WTC11 (cell line): Measurements from ENCODE around the gene USP44. TPM values are rescaled to one million over a fixed set of nuclear protein-coding genes. Genes with fewer than 3 reads are reported as not detected.

Experiments used
- ATAC-seq: fragments of 200-7000 bp; cut with Tn5 transposase; 2 replicates; pipeline ENCODE4 v1.10.0; 2021; ENCODE audit warnings: mild to moderate bottlenecking, moderate library complexity
- CTCF ChIA-PET: fragments of 300-600 bp; sonication (Branson Sonifier 250); formaldehyde crosslinking; loops from one replicate; lab custom pipeline; 2021; ENCODE audit warnings: antibody characterized with exemption; lab: Charles Lee
- POLR2A ChIA-PET: fragments of 350-600 bp; sonication (Branson Sonifier 250); formaldehyde crosslinking; loops from one replicate; lab custom pipeline; 2021; ENCODE audit warnings: antibody characterized with exemption; lab: Charles Lee
- DNase-seq: peaks from one replicate; pipeline ENCODE4 v3.0.0; 2021; ENCODE audit warnings: low spot score
- H3K27ac Mint-ChIP-seq: 2 replicates; pipeline ENCODE4 v1.8.0; 2021; ENCODE audit warnings: mixed read lengths
- H3K27me3 Mint-ChIP-seq: 2 replicates; pipeline ENCODE4 v1.8.0; 2021; ENCODE audit warnings: low read depth, mild to moderate bottlenecking, moderate library complexity, mixed read lengths
- H3K36me3 Mint-ChIP-seq: 2 replicates; pipeline ENCODE4 v1.8.0; 2021; ENCODE audit warnings: mixed read lengths
- H3K4me1 Mint-ChIP-seq: 2 replicates; pipeline ENCODE4 v1.8.0; 2022; ENCODE audit warnings: mixed read lengths
- H3K4me3 Mint-ChIP-seq: 2 replicates; pipeline ENCODE4 v1.8.0; 2021; ENCODE audit warnings: mild to moderate bottlenecking, moderate library complexity, mixed read lengths
- H3K9me3 Mint-ChIP-seq: 2 replicates; pipeline ENCODE4 v1.8.0; 2021; ENCODE audit warnings: mixed read lengths
- ELF4 ChIP-seq: sonication (generic); formaldehyde crosslinking; IDR thresholded peaks from 2 replicates; pipeline ENCODE4 v1.8.1; 2022; ENCODE audit warnings: low read depth, mild to moderate bottlenecking, moderate library complexity, missing genetic modification reagents
- EMX1 ChIP-seq: fragments of 250-450 bp; sonication (Bioruptor Pico); IDR thresholded peaks from 2 replicates; pipeline ENCODE4 v1.8.0; 2021; ENCODE audit warnings: mild to moderate bottlenecking
- ESRRA ChIP-seq: sonication (generic); formaldehyde crosslinking; IDR thresholded peaks from 2 replicates; pipeline ENCODE4 v1.8.1; 2022; ENCODE audit warnings: mild to moderate bottlenecking, missing genetic modification reagents, borderline replicate concordance
- GABPB1 ChIP-seq: sonication (generic); formaldehyde crosslinking; IDR thresholded peaks from 2 replicates; pipeline ENCODE4 v1.8.1; 2023; ENCODE audit warnings: mild to moderate bottlenecking, missing genetic modification reagents
- GTF2I ChIP-seq: fragments of 250-450 bp; sonication (Bioruptor Pico); conservative IDR thresholded peaks from 2 replicates; pipeline ENCODE4 v1.4.0; 2021; ENCODE audit warnings: mild to moderate bottlenecking
- IRF2 ChIP-seq: sonication (generic); formaldehyde crosslinking; IDR thresholded peaks from 2 replicates; pipeline ENCODE4 v1.8.0; 2022; ENCODE audit warnings: low read depth, missing genetic modification reagents, borderline replicate concordance
- NFE2L1 ChIP-seq: sonication (generic); formaldehyde crosslinking; IDR thresholded peaks from 2 replicates; pipeline ENCODE4 v1.8.1; 2023; ENCODE audit warnings: missing genetic modification reagents
- NFYB ChIP-seq: sonication (generic); formaldehyde crosslinking; conservative IDR thresholded peaks from 2 replicates; pipeline ENCODE4 v1.8.0; 2022; ENCODE audit warnings: low read depth, missing genetic modification reagents
- NR2C2 ChIP-seq: sonication (generic); formaldehyde crosslinking; IDR thresholded peaks from 2 replicates; pipeline ENCODE4 v1.8.0; 2022; ENCODE audit warnings: mild to moderate bottlenecking, missing genetic modification reagents
- RORB ChIP-seq: fragments of 250-450 bp; sonication (Bioruptor Pico); IDR thresholded peaks from 2 replicates; pipeline ENCODE4 v1.9.0; 2021; ENCODE audit warnings: mild to moderate bottlenecking
- SMAD3 ChIP-seq: sonication (generic); formaldehyde crosslinking; IDR thresholded peaks from 2 replicates; pipeline ENCODE4 v1.8.0; 2022; ENCODE audit warnings: missing genetic modification reagents, mild to moderate bottlenecking, borderline replicate concordance
- ZNF416 ChIP-seq: fragments of 250-450 bp; sonication (Bioruptor Pico); IDR thresholded peaks from 2 replicates; pipeline ENCODE4 v1.9.0; 2021; ENCODE audit warnings: mild to moderate bottlenecking, inconsistent platforms
- ZNF423 ChIP-seq: fragments of 250-450 bp; sonication (Bioruptor Pico); IDR thresholded peaks from 2 replicates; pipeline ENCODE4 v2.1.2; 2022; ENCODE audit warnings: mild to moderate bottlenecking, moderate library complexity
- ZNF671 ChIP-seq: fragments of 250-450 bp; sonication (Bioruptor Pico); IDR thresholded peaks from 2 replicates; pipeline ENCODE4 v1.8.0; 2021; ENCODE audit warnings: mild to moderate bottlenecking
- total RNA-seq: library from RNA; stranded (reverse); gene quantifications from 3 replicates; pipeline ENCODE4 v1.2.3, GENCODE V29; 2021
- TF ChIP-seq, protein P1 (sequence below): sonication (generic); formaldehyde crosslinking; conservative IDR thresholded peaks from 2 replicates; pipeline ENCODE4 v1.8.1; 2023; ENCODE audit warnings: mild to moderate bottlenecking, low read depth, missing genetic modification reagents, moderate library complexity
- TF ChIP-seq, protein P2 (sequence below): fragments of 250-450 bp; sonication (Bioruptor Pico); IDR thresholded peaks from 2 replicates; pipeline ENCODE4 v1.9.0; 2021; ENCODE audit warnings: mild to moderate bottlenecking, borderline replicate concordance
- TF ChIP-seq, protein P3 (sequence below): fragments of 250-450 bp; sonication (Bioruptor Pico); conservative IDR thresholded peaks from 2 replicates; pipeline ENCODE4 v1.9.0; 2021; ENCODE audit warnings: mild to moderate bottlenecking
- TF ChIP-seq, protein P4 (sequence below): sonication (generic); formaldehyde crosslinking; IDR thresholded peaks from 2 replicates; pipeline ENCODE4 v1.8.1; 2022; ENCODE audit warnings: low read depth, mild to moderate bottlenecking, moderate library complexity, missing genetic modification reagents, borderline replicate concordance
- TF ChIP-seq, protein P5 (sequence below): sonication (generic); formaldehyde crosslinking; IDR thresholded peaks from 2 replicates; pipeline ENCODE4 v1.8.1; 2022; ENCODE audit warnings: low read depth, missing genetic modification reagents, borderline replicate concordance
- TF ChIP-seq, protein P6 (sequence below): sonication (generic); formaldehyde crosslinking; IDR thresholded peaks from 2 replicates; pipeline ENCODE4 v1.8.0; 2023; ENCODE audit warnings: mild to moderate bottlenecking, missing genetic modification reagents

Gene USP44
- total RNA-seq, 1 experiment from 2014 or later, result 93.4 TPM

DNA sequence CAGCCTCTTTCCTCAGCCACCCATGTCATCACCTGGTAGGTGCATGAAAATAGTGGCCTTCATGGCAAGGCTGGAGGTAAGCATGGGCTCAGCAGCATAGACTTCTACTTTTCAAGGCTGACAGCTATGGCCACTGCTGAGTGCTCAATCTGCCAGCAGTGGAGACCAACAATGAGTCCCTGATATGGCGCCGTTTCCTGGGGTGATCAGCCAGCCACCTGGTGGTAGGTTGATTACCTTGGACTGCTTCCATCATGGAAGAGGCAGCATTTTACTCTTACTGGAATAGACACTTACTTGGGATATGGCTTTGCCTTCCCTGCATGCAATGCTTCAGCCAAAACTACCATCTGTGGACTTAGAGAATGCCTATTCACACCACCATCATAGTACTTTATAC lies 39.5 kb upstream of the USP44 start:
- no peaks in the 10 kb centered on the region for H3K27me3 Mint-ChIP-seq
- H3K36me3 Mint-ChIP-seq, result no peaks in the 10 kb centered on the region
- no peak for DNase-seq
- no peak overlapping the region for H3K4me3 Mint-ChIP-seq
- no peak; the same call in 1 of the 2 replicates for ATAC-seq
- peaks cover 19% of the 10 kb centered on the region for H3K4me1 Mint-ChIP-seq
- POLR2A ChIA-PET, result no interaction called here
- CTCF ChIA-PET, result no interaction called here
- H3K9me3 Mint-ChIP-seq, result no peaks in the 10 kb centered on the region
- H3K27ac Mint-ChIP-seq, result no peak overlapping the region
- TF ChIP-seq NFYB (CRISPR knock-in tag) (no peak), EMX1 (CRISPR knock-in tag) (no peak), ELF4 (CRISPR knock-in tag) (no peak), GABPB1 (CRISPR knock-in tag) (no peak), IRF2 (CRISPR knock-in tag) (no peak), ESRRA (CRISPR knock-in tag) (no peak), NFE2L1 (no peak), ZNF416 (CRISPR knock-in tag) (no peak), RORB (CRISPR knock-in tag) (no peak), GTF2I (CRISPR knock-in tag) (no peak), NR2C2 (CRISPR knock-in tag) (no peak), SMAD3 (no peak), ZNF423 (no peak), ZNF671 (CRISPR knock-in tag) (no peak)
- TF ChIP-seq, protein P1, sequence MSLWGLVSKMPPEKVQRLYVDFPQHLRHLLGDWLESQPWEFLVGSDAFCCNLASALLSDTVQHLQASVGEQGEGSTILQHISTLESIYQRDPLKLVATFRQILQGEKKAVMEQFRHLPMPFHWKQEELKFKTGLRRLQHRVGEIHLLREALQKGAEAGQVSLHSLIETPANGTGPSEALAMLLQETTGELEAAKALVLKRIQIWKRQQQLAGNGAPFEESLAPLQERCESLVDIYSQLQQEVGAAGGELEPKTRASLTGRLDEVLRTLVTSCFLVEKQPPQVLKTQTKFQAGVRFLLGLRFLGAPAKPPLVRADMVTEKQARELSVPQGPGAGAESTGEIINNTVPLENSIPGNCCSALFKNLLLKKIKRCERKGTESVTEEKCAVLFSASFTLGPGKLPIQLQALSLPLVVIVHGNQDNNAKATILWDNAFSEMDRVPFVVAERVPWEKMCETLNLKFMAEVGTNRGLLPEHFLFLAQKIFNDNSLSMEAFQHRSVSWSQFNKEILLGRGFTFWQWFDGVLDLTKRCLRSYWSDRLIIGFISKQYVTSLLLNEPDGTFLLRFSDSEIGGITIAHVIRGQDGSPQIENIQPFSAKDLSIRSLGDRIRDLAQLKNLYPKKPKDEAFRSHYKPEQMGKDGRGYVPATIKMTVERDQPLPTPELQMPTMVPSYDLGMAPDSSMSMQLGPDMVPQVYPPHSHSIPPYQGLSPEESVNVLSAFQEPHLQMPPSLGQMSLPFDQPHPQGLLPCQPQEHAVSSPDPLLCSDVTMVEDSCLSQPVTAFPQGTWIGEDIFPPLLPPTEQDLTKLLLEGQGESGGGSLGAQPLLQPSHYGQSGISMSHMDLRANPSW (CRISPR knock-in tag), result no peak
- TF ChIP-seq, protein P2, sequence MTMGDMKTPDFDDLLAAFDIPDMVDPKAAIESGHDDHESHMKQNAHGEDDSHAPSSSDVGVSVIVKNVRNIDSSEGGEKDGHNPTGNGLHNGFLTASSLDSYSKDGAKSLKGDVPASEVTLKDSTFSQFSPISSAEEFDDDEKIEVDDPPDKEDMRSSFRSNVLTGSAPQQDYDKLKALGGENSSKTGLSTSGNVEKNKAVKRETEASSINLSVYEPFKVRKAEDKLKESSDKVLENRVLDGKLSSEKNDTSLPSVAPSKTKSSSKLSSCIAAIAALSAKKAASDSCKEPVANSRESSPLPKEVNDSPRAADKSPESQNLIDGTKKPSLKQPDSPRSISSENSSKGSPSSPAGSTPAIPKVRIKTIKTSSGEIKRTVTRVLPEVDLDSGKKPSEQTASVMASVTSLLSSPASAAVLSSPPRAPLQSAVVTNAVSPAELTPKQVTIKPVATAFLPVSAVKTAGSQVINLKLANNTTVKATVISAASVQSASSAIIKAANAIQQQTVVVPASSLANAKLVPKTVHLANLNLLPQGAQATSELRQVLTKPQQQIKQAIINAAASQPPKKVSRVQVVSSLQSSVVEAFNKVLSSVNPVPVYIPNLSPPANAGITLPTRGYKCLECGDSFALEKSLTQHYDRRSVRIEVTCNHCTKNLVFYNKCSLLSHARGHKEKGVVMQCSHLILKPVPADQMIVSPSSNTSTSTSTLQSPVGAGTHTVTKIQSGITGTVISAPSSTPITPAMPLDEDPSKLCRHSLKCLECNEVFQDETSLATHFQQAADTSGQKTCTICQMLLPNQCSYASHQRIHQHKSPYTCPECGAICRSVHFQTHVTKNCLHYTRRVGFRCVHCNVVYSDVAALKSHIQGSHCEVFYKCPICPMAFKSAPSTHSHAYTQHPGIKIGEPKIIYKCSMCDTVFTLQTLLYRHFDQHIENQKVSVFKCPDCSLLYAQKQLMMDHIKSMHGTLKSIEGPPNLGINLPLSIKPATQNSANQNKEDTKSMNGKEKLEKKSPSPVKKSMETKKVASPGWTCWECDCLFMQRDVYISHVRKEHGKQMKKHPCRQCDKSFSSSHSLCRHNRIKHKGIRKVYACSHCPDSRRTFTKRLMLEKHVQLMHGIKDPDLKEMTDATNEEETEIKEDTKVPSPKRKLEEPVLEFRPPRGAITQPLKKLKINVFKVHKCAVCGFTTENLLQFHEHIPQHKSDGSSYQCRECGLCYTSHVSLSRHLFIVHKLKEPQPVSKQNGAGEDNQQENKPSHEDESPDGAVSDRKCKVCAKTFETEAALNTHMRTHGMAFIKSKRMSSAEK (CRISPR knock-in tag), result no peak
- TF ChIP-seq, protein P3, sequence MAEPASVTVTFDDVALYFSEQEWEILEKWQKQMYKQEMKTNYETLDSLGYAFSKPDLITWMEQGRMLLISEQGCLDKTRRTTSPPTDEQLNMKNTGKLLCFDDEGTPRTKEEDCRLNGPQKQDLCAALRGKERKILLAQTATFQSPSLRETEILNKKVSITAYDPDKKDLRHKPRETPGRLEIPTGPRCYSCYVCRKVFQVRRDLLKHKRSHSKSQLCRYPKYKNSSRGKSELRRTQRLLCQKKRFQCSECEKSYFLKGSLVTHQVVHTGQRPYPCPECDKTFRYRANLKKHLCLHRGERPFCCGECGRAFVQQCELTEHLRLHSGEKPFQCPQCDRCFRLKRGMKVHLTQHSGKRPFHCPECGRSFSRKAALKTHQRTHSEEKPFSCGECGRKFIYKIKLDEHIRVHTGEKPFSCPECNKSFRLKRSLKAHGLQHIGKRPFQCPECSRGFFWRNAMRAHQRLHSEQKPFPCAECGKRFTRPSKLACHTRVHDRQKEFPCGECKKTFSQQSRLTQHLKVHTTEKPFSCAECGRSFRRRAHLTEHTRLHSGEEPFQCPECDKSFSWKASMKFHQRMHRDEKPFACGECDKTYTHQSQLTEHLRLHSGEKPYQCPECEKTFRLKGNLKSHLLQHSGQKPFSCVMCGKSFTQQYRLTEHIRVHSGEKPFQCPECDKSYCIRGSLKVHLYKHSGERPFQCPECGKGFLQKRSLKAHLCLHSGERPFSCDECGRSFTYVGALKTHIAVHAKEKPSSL, result no peak
- TF ChIP-seq, protein P4, sequence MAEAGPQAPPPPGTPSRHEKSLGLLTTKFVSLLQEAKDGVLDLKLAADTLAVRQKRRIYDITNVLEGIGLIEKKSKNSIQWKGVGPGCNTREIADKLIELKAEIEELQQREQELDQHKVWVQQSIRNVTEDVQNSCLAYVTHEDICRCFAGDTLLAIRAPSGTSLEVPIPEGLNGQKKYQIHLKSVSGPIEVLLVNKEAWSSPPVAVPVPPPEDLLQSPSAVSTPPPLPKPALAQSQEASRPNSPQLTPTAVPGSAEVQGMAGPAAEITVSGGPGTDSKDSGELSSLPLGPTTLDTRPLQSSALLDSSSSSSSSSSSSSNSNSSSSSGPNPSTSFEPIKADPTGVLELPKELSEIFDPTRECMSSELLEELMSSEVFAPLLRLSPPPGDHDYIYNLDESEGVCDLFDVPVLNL (CRISPR knock-in tag), result no peak
- TF ChIP-seq, protein P5, sequence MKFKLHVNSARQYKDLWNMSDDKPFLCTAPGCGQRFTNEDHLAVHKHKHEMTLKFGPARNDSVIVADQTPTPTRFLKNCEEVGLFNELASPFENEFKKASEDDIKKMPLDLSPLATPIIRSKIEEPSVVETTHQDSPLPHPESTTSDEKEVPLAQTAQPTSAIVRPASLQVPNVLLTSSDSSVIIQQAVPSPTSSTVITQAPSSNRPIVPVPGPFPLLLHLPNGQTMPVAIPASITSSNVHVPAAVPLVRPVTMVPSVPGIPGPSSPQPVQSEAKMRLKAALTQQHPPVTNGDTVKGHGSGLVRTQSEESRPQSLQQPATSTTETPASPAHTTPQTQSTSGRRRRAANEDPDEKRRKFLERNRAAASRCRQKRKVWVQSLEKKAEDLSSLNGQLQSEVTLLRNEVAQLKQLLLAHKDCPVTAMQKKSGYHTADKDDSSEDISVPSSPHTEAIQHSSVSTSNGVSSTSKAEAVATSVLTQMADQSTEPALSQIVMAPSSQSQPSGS (CRISPR knock-in tag), result no peak
- TF ChIP-seq, protein P6, sequence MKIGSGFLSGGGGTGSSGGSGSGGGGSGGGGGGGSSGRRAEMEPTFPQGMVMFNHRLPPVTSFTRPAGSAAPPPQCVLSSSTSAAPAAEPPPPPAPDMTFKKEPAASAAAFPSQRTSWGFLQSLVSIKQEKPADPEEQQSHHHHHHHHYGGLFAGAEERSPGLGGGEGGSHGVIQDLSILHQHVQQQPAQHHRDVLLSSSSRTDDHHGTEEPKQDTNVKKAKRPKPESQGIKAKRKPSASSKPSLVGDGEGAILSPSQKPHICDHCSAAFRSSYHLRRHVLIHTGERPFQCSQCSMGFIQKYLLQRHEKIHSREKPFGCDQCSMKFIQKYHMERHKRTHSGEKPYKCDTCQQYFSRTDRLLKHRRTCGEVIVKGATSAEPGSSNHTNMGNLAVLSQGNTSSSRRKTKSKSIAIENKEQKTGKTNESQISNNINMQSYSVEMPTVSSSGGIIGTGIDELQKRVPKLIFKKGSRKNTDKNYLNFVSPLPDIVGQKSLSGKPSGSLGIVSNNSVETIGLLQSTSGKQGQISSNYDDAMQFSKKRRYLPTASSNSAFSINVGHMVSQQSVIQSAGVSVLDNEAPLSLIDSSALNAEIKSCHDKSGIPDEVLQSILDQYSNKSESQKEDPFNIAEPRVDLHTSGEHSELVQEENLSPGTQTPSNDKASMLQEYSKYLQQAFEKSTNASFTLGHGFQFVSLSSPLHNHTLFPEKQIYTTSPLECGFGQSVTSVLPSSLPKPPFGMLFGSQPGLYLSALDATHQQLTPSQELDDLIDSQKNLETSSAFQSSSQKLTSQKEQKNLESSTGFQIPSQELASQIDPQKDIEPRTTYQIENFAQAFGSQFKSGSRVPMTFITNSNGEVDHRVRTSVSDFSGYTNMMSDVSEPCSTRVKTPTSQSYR (CRISPR knock-in tag), result no peak
- TF ChIP-seq, all 79 proteins: peak for 0
